Bone marrow (tissue), 2 donors: ENCODE results near the gene HRH2.
"Not testable (repeated sequence)": the region's sequence is repeated elsewhere in the genome, so short reads cannot be mapped to it uniquely, and the experiment has no call there.

Source experiments
- DNase-seq, 2 donors: peaks; one replicate each; lab custom pipeline; 2025; lab: John Stamatoyannopoulos, UW

Gene HRH2

GRCh38 chr5:175713930-175714329, 56.1 kb downstream of the HRH2 start:
- DNase-seq = no peak

GRCh38 chr5:175714479-175715085, 56.7 kb downstream of the HRH2 start:
- no peak for DNase-seq

- no peak for DNase-seq
Observed at GRCh38 chr5:175715627-175716522, 58.0 kb downstream of the HRH2 start.

- DNase-seq = no peak
Observed at GRCh38 chr5:175717837-175718236, 60.0 kb downstream of the HRH2 start.

- DNase-seq = peak; percentile 25 to 67
Observed at GRCh38 chr5:175718401-175719108, 60.7 kb downstream of the HRH2 start.

GRCh38 chr5:175719109-175719432, 61.2 kb downstream of the HRH2 start:
- not testable (repeated sequence) for DNase-seq

GRCh38 chr5:175724314-175725275, 66.7 kb downstream of the HRH2 start:
- no peak for DNase-seq

- DNase-seq = no peak
Observed at GRCh38 chr5:175728316-175728715, 70.4 kb downstream of the HRH2 start.

- no peak for DNase-seq
Observed at GRCh38 chr5:175728885-175729828, 71.3 kb downstream of the HRH2 start.

GRCh38 chr5:175729829-175730277, 72.0 kb downstream of the HRH2 start:
- DNase-seq = peak; percentile 69 to 79

GRCh38 chr5:175731172-175731571, 73.3 kb downstream of the HRH2 start:
- DNase-seq = no peak

GRCh38 chr5:175731756-175732465, 74.0 kb downstream of the HRH2 start:
- DNase-seq = no peak

GRCh38 chr5:175733017-175733416, 75.1 kb downstream of the HRH2 start:
- DNase-seq = no peak

- no peak for DNase-seq
Observed at GRCh38 chr5:175734016-175734415, 76.1 kb downstream of the HRH2 start.

- no peak for DNase-seq
Observed at GRCh38 chr5:175734501-175734900, 76.6 kb downstream of the HRH2 start.

- DNase-seq = no peak
Observed at GRCh38 chr5:175735701-175736100, 77.8 kb downstream of the HRH2 start.

- no peak for DNase-seq
Observed at GRCh38 chr5:175736652-175737051, 78.8 kb downstream of the HRH2 start.

- DNase-seq = no peak
Observed at GRCh38 chr5:175737481-175737880, 79.6 kb downstream of the HRH2 start.

GRCh38 chr5:175738126-175738525, 80.3 kb downstream of the HRH2 start:
- DNase-seq = no peak

GRCh38 chr5:175738602-175739133, 80.8 kb downstream of the HRH2 start:
- no peak for DNase-seq
